ENCODE measurements around the gene GRIN2B.

GRIN2B gene

GRCh38 chr12:13950502-13950901, 30.9 kb downstream of the GRIN2B start:
- Histone ChIP-seq H3K9ac (ENCODE audit: low read length) (no peak overlapping the region), H3K27me3 (ENCODE audit: control insufficient read depth, insufficient read depth, low read length) (no peaks in the 10 kb centered on the region)

GRCh38 chr12:13948621-13949020, 32.8 kb downstream of the GRIN2B start:
- no peak overlapping the region for H3K27ac ChIP-seq (ENCODE audit: low read depth, low read length)
- no peak overlapping the region for H3K4me3 ChIP-seq (ENCODE audit: low read length)
- H3K27me3 ChIP-seq (ENCODE audit: control insufficient read depth, insufficient read depth, low read length): no peaks in the 10 kb centered on the region
- no peak overlapping the region for H3K9ac ChIP-seq (ENCODE audit: low read length)
- no peaks in the 10 kb centered on the region for H3K36me3 ChIP-seq (ENCODE audit: control insufficient read depth, insufficient read depth, low read length)
- H3K4me1 ChIP-seq (ENCODE audit: control insufficient read depth, insufficient read depth, low read length): no peaks in the 10 kb centered on the region

More at GRCh38 chr12:13950502-13950901, 30.9 kb downstream of the GRIN2B start:
- H3K4me3 ChIP-seq (ENCODE audit: low read length): no peak overlapping the region
- H3K36me3 ChIP-seq (ENCODE audit: control insufficient read depth, insufficient read depth, low read length): no peaks in the 10 kb centered on the region
- no peak overlapping the region for H3K27ac ChIP-seq (ENCODE audit: low read depth, low read length)
- H3K4me1 ChIP-seq (ENCODE audit: control insufficient read depth, insufficient read depth, low read length): no peaks in the 10 kb centered on the region

GRCh38 chr12:13947276-13947946, 34.0 kb downstream of the GRIN2B start:
- Histone ChIP-seq H3K4me1 (ENCODE audit: control insufficient read depth, insufficient read depth, low read length) (no peaks in the 10 kb centered on the region), H3K36me3 (ENCODE audit: control insufficient read depth, insufficient read depth, low read length) (no peaks in the 10 kb centered on the region), H3K27me3 (ENCODE audit: control insufficient read depth, insufficient read depth, low read length) (no peaks in the 10 kb centered on the region), H3K9ac (ENCODE audit: low read length) (no peak overlapping the region), H3K4me3 (ENCODE audit: low read length) (no peak overlapping the region), H3K27ac (ENCODE audit: low read depth, low read length) (no peak overlapping the region)

GRCh38 chr12:13945641-13946040, 35.8 kb downstream of the GRIN2B start:
- H3K27ac ChIP-seq (ENCODE audit: low read depth, low read length): no peak overlapping the region
- H3K9ac ChIP-seq (ENCODE audit: low read length): no peak overlapping the region
- no peak overlapping the region for H3K4me3 ChIP-seq (ENCODE audit: low read length)
- H3K36me3 ChIP-seq (ENCODE audit: control insufficient read depth, insufficient read depth, low read length): no peaks in the 10 kb centered on the region
- no peaks in the 10 kb centered on the region for H3K4me1 ChIP-seq (ENCODE audit: control insufficient read depth, insufficient read depth, low read length)
- H3K27me3 ChIP-seq (ENCODE audit: control insufficient read depth, insufficient read depth, low read length): no peaks in the 10 kb centered on the region

- Histone ChIP-seq H3K9ac (ENCODE audit: low read length) (no peak overlapping the region), H3K4me3 (ENCODE audit: low read length) (no peak overlapping the region), H3K27ac (ENCODE audit: low read depth, low read length) (no peak overlapping the region), H3K36me3 (ENCODE audit: control insufficient read depth, insufficient read depth, low read length) (no peaks in the 10 kb centered on the region), H3K4me1 (ENCODE audit: control insufficient read depth, insufficient read depth, low read length) (no peaks in the 10 kb centered on the region), H3K27me3 (ENCODE audit: control insufficient read depth, insufficient read depth, low read length) (no peaks in the 10 kb centered on the region)
Measured at GRCh38 chr12:13945236-13945635, 36.2 kb downstream of the GRIN2B start.

- no peaks in the 10 kb centered on the region for H3K36me3 ChIP-seq (ENCODE audit: control insufficient read depth, insufficient read depth, low read length)
Measured at GRCh38 chr12:13942826-13943225, 38.6 kb downstream of the GRIN2B start.

GRCh38 chr12:13941258-13942249, 39.8 kb downstream of the GRIN2B start:
- H3K36me3 ChIP-seq (ENCODE audit: control insufficient read depth, insufficient read depth, low read length): no peaks in the 10 kb centered on the region
- no peaks in the 10 kb centered on the region for H3K27me3 ChIP-seq (ENCODE audit: control insufficient read depth, insufficient read depth, low read length)
- no peaks in the 10 kb centered on the region for H3K4me1 ChIP-seq (ENCODE audit: control insufficient read depth, insufficient read depth, low read length)
- H3K4me3 ChIP-seq (ENCODE audit: low read length): no peak overlapping the region
- no peak overlapping the region for H3K27ac ChIP-seq (ENCODE audit: low read depth, low read length)
- no peak overlapping the region for H3K9ac ChIP-seq (ENCODE audit: low read length)

More at GRCh38 chr12:13942826-13943225, 38.6 kb downstream of the GRIN2B start:
- Histone ChIP-seq H3K9ac (ENCODE audit: low read length) (no peak overlapping the region), H3K27me3 (ENCODE audit: control insufficient read depth, insufficient read depth, low read length) (no peaks in the 10 kb centered on the region), H3K27ac (ENCODE audit: low read depth, low read length) (no peak overlapping the region), H3K4me3 (ENCODE audit: low read length) (no peak overlapping the region), H3K4me1 (ENCODE audit: control insufficient read depth, insufficient read depth, low read length) (no peaks in the 10 kb centered on the region)

- Histone ChIP-seq H3K36me3 (ENCODE audit: control insufficient read depth, insufficient read depth, low read length) (no peaks in the 10 kb centered on the region), H3K4me1 (ENCODE audit: control insufficient read depth, insufficient read depth, low read length) (no peaks in the 10 kb centered on the region), H3K4me3 (ENCODE audit: low read length) (no peak overlapping the region), H3K27ac (ENCODE audit: low read depth, low read length) (no peak overlapping the region), H3K9ac (ENCODE audit: low read length) (no peak overlapping the region), H3K27me3 (ENCODE audit: control insufficient read depth, insufficient read depth, low read length) (no peaks in the 10 kb centered on the region)
Measured at GRCh38 chr12:13940335-13940865, 41.0 kb downstream of the GRIN2B start.

GRCh38 chr12:13937735-13938134, 43.7 kb downstream of the GRIN2B start:
- H3K27me3 ChIP-seq (ENCODE audit: control insufficient read depth, insufficient read depth, low read length): no peaks in the 10 kb centered on the region
- H3K27ac ChIP-seq (ENCODE audit: low read depth, low read length): no peak overlapping the region
- no peak overlapping the region for H3K4me3 ChIP-seq (ENCODE audit: low read length)
- H3K4me1 ChIP-seq (ENCODE audit: control insufficient read depth, insufficient read depth, low read length): no peaks in the 10 kb centered on the region
- H3K9ac ChIP-seq (ENCODE audit: low read length): no peak overlapping the region
- H3K36me3 ChIP-seq (ENCODE audit: control insufficient read depth, insufficient read depth, low read length): no peaks in the 10 kb centered on the region

- Histone ChIP-seq H3K4me3 (ENCODE audit: low read length) (no peak overlapping the region), H3K9ac (ENCODE audit: low read length) (no peak overlapping the region), H3K27me3 (ENCODE audit: control insufficient read depth, insufficient read depth, low read length) (no peaks in the 10 kb centered on the region), H3K4me1 (ENCODE audit: control insufficient read depth, insufficient read depth, low read length) (no peaks in the 10 kb centered on the region), H3K27ac (ENCODE audit: low read depth, low read length) (no peak overlapping the region), H3K36me3 (ENCODE audit: control insufficient read depth, insufficient read depth, low read length) (no peaks in the 10 kb centered on the region)
Measured at GRCh38 chr12:13935169-13935568, 46.2 kb downstream of the GRIN2B start.
